ENCODE data around the gene RRBP1.
"Not testable (repeated sequence)": the region's sequence is repeated elsewhere in the genome, so short reads cannot be mapped to it uniquely, and the experiment has no call there.

Gene RRBP1

DNA sequence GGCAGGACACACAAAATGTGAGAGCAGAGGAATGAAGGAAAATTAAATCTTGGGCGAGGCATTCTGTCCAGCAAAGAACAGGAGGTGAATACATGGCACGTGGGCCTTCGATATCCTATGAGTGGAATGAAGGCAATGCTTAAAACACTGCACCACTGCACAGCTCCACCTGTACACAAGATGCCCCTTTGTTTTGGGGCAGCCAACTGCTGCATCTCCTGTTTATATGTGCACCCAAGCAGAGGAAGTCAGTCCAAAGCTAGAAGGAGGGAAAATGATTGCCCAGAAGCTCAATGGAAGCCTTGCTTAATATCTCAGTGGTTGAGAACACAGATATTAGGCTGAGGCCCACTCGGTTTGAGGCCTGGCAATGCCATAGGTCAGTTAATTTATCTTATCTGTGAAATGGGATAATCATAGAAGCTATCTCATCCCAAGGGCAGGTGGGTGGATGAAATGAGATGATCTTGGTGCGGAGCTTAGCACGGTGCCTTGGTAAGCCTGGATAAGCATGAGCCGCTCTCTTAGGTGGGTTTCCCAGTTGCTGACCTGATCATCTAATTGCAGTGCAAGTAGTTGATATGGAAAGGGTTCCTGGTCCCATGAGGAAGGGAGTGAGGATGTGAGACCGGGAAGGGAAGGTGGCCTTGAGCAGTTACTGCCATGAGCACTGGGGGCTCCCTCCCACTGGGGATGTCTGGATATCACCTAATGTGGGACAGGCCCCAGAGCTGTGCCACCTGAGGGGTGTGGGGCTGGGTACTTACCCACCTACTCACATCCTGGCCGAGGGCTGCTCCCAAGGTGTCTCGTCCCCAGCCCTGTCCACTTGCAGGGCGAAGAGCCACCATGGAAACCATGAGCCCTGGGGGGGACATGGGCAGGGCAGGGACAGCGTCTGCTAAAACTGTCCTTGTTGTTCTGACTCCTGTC, 27.6 kb upstream of the RRBP1 start:
- no peak for DNase-seq

DNA sequence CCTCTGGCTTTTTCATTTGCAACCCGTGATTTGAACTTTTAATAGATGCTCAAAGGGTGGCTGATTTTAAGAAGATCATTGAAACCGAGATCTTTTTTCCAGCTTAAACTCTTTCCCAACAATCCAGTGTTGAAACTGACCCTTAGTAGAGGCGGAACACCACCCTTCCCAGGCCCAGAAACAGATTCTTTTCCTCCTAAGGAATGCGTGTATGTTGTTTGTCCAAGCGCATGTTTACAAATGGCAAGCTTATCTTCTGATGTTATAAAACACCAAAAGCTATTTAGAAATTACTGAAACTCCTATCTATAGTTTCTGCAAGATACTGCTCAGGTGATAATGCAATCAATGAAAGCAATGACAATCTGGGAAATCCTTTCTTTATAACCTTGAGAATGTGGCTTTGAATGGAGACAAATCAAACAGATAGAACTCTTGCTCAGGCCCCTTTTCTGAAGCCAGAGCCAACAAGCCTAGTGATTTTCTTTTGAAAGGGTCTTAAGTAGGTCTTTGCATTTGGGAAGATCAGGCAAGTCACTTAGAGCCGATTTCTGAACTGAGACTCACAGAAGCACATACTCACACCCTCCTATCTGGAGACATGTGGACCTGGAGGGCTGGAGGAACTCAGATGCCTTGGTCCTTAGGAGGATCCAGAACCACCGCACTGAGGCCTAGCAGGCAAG, 26.8 kb upstream of the RRBP1 start:
- no peak for DNase-seq

DNA sequence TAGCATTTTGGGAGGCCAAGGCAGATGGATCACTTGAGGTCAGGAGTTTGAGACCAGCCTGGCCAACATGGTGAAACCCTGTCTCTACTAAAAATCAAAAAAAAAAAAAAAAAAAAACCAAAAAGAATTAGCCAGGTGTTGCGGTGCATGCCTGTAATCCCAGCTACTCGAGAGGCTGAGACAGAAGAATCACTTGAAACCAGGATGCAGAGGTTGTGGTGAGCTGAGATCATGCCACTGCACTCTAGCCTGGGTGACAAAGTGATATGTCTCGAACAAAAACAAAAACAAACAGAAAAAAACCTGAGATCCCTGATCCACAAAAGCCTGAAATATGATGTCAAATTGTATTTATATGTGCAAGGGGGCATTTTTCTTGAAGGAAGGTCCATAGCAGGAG, 25.9 kb upstream of the RRBP1 start:
- not testable (repeated sequence) for DNase-seq

DNA sequence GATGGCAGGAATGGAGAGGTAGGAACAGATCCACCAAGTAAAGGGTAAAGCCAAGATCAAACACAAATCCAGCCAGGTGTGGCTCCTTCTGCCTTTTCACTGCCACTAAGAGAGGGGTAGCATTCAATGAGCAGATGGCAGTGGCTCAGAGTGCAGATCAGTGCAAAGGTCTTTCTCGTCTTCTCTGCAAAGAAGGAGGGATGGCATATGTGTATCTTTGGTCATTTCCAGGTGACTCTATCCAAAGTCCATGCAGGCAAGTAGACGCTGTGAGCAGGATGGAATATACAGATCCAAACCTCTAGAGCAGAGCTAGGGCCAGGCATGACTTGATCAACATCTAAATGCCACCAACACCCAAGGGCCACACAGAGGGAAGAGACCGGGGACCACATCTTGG, 24.6 kb upstream of the RRBP1 start:
- no peak for DNase-seq

DNA sequence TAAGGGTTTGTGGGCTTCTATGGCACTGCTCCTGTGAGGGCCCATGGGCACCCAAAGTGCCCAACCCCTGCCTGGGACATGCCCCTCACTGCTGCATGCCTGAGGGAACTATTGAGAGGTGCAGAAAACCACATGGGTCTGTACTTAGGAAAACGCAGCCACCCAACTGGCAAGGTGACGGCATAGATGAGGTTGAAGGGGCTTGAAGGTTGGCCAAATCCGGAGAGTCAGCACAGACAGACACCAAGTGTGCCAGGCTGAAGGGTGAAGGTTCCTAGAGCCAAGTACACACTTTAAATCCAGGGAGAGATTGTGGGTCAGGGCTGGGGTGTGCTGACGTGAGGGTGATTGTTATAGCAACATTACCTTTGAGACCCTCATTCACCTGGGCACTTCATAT, 23.9 kb upstream of the RRBP1 start:
- DNase-seq = no peak

DNA sequence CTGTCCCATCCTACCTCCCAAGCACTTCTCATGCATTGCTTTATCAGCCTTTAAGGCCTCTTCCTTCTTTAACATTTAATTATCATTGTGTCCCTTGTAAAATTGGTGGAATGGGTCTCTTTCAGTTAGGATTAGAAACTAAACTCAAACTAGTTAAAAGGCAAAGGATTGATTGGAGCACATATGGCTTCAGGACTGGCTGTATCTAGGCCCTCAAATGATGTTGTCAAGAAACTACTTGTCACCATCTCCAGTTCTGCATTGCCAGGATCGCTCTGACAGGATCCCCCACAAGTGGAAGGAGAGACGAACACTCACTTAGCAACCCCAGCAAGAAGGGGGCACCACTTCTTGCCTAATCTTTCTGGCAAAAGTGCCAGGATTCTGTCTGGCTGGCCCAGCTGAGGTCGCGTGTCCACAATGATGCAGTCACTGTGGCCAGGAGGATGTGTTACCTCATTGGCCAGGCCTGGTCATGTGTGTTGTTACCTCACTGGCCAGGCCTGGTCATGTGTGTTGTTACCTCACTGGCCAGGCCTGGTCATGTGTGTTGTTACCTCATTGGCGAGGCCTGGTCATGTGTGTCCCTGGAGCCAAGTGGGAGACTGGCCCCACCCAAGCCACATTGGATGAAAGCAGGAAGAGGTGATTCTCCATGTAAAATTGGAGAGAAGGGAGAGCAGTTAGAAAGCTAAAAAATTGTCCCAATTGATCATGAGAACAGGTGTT, 22.7 kb upstream of the RRBP1 start:
- no peak for DNase-seq

DNA sequence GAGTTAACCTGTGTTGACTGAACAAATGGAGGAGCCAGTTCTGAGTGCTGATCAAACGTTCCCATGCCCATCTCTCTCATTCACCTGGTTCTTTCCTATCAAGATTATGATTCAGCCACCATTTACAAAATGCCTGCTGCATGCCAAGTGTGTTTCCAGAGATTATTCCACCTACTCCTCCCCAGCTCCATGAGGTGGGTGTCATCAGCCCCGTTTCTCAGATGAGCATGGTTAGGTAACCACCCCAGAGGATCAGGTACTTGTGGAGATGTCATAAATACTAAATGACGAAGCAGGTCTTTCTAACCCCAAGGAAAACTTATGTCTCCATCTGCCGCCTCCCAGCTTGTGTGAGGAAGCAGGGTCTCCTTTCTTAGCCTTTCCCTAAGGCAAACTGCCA, 19.8 kb upstream of the RRBP1 start:
- no peak for DNase-seq

DNA sequence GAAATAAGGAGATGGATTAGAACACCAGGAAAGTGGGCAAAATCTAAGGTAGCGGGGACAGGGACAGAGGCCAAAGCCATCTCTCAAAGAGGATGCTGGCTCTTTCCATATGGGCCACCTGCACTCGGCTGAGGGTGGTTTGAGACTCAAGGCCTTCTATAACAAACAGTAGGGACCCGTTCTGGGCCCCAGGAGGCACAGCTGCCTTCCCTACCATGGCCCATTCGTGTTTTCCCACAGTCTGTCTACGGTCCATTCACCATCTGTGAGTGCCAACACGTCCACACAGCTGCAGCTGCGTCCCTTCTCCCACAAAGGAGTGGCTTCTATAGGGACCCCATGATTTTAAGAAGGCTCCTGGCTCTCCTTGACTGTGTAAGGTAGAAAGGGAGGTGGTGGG, 18.6 kb upstream of the RRBP1 start:
- no peak for DNase-seq

DNA sequence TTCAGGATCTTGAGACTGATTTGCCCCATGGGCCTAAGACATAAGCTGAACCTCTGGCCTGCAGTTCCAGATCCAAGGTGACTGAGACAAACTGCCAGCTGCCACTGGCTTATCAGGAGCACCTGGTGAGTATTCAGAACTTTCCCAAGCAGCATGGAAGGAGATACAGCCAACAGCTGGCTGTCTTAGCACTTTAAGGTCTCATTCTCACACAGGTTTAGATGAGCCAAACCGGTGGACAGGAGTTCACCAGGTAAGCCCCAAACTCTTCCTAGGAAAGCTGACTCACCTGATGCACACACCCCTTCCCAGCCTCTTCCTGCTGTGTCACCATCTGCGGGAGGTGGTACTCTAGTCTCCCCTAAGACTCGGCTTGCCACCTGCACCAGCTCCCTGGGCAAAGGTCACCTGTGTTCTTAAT, 17.9 kb upstream of the RRBP1 start, which contains the start of gene BANF2:
Gene BANF2, plus strand, starts transcription at position 36 of the 421 bp plus-strand sequence. CDS start 25,060 bp downstream, outside the sequence.
- DNase-seq = no peak

DNA sequence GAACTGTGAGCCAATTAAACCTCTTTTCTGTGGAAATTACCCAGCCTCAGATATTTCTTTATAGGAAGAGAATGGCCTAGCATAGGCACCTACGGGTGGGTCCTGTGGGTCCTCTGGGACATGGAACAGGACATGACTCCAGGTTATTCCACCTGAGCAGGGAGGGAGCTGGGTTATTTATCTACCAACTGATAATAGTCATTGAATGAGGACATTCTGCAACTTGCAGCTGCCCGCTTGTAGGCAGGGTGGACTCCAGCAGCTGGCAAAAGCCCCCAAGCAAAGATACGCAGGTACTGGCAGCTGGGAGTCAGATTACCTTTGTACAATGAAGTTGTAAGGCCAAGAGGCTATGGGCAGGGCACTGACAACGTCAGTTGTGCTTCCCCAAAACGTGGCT, 16.3 kb upstream of the RRBP1 start:
- DNase-seq = no peak

DNA sequence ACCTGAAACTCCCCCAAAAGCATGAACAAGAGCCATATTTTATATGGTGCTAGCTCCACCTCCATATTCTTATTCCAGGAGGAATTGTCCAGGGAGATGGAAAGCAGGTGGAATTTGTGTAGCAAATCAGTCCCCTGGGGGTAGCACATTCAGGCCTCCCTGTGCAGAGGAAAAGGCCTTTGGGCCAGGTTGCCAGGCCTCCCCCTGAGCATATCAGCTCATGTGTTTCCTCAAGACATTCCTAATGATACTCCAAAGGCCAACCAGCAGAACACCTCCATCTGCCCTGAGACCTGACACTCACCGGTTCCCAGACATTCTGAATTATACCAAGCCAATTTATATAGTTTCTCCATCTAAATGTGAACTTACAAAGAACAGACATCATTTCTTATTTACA, 15.1 kb upstream of the RRBP1 start:
- no peak for DNase-seq

DNA sequence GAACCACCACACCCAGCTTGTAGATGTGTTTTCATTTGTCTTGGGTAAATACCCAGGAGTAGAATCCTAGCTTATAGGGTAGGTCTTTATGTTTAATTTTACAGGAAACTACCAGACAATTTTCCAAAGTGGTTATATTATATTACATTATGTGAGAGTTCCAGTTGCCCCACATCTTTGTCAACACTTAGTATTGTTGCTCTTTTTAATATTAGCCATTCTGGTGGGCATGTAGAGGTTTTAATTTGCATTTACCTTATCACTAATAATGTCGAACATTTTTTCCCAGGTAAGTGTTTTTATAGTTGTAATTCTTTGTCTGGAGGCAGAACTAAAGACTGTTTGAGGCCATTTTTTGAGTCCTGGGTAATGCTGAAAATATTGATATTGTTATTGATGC, 14.2 kb upstream of the RRBP1 start:
- no peak for DNase-seq

DNA sequence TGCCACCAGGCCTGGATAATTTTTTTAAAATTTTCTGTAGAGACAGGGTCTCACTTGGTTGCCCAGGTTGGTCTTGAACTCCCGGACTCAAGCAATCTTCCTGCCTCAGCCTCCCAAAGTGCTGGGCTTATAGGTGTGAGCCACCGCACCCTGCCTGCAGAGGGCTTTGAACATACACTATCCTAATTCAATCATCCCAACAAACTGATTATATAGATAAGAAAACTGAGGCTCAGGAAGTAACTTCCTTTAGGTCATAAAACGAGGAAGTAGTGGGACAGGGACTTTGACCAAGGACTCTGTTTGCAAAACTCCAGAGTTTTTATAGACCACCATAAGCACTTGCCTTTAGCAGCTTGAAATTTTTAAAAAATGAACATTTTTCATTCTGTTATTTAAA, 12.7 kb upstream of the RRBP1 start:
- no peak for DNase-seq

DNA sequence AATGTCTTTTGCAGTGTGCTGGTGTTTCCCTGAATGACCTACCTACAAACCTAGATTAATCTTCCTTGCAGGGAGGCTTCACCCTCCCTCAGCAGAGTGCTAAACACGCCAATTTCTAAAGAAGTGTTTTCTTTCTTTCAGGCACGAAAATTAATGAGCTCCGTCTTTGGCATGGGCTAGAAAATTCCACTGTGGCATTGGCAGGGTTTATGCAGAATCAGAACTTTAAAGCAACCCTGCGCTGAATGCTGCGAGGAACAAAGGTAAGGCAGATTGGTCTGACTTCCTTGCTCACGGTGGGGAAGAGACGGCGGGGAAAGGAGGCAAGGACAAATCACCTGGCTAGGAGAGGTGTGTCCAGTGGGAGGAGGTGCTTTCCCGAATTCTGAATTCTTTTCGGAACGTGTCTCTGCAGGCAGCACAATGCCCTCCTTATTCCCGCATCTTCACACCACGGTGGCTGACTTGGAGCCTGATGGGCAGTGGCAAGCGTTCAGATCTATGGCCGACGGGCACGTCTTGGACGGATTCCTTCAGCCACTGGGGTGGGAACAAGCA, 11.5 kb upstream of the RRBP1 start:
- no peak for DNase-seq

DNA sequence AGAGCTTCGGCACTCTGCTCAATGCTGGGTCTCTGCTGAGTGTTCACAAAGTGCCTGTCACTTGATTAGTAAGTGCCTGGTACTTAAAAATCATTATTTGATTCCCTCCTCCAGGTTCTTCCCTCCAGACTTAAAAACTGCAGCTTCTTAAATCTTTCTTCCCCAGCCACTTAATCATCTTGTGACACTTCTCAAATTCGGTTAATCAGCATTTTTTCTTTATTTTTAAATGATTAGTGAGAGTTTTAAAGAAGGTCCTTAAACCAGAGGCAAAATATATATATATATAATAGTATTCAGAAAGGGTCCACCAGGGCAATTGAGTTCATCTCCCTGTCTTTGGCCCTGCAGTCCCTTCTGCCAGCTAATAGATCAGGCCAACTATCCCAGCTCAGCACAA, 9.7 kb upstream of the RRBP1 start:
- no peak for DNase-seq

DNA sequence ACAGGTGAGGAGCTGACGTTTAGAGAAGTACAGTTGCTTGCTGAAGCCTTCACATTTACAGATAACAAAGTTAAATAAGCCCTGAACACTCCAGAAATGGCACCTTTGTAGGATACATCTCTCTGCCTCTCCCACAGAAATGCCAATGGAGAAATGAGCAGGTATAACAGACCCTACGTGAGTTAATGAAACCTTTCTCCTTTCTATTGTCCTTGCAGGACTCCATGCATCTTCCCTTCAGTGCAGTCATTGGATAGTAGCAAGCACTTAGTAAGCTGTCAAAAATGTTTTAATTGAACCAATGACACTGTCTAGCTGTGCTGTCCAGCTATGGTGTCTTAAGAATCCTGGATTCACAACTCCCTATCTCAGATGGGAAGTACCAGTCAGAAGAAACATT, 8.1 kb upstream of the RRBP1 start:
- no peak for DNase-seq

DNA sequence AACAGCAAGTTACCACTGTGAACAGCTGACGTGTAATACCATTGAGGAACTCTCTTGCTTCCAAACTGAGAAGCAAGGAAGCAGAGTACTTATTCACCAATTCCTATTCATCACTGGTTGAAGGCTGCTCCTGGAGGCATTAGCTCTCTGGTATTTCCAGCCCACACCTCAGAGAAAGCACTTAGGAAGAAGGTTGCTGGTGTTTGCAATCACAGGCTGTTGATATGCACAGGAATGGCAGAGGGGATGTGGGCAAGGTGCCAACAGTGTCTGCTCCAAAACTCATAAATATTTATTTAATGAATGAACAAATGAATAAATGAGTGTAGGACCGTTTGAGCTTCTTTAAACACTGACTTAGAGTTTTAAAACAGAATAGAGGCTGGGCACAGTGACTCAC, 6.9 kb upstream of the RRBP1 start:
- DNase-seq = no peak

DNA sequence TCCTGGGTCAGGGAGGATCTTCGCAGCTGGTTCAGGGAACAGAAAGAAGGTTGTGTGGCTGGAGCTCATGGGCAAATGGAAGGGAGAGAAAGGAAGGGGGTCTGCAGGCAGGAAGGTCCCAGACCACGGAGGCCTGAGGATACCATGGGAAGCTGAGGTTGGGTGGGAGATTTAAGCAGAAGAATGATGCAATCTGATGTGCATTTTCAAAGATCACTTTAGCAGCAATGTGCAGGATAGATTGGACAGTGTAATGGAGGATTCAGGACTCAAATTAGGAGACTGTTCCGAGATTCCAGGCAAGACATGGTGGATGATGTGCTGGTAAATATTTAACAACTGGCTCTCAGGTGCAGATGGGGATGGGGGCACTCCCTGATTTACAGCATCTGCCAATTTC, 5.8 kb upstream of the RRBP1 start:
- no peak for DNase-seq

DNA sequence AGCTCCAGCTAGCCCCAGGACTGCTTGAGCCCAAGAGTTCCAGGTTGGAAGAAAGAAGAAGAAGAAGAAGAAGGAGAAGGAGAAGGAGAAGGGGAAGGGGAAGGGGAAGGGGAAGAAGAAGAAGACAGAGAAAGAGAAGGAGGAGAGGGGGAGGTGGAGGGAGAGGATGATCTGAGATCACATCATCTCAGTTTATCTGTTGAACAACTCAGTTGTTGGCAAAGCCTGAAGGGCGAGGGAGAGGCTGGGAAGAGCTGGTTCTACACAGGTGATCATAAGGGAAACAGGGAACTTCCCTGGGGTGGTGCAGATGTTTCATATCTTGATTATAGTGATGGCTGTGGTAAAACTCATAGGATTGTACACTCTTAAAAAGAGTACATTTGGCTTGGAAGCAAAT, 3.1 kb upstream of the RRBP1 start:
- DNase-seq = no peak

DNA sequence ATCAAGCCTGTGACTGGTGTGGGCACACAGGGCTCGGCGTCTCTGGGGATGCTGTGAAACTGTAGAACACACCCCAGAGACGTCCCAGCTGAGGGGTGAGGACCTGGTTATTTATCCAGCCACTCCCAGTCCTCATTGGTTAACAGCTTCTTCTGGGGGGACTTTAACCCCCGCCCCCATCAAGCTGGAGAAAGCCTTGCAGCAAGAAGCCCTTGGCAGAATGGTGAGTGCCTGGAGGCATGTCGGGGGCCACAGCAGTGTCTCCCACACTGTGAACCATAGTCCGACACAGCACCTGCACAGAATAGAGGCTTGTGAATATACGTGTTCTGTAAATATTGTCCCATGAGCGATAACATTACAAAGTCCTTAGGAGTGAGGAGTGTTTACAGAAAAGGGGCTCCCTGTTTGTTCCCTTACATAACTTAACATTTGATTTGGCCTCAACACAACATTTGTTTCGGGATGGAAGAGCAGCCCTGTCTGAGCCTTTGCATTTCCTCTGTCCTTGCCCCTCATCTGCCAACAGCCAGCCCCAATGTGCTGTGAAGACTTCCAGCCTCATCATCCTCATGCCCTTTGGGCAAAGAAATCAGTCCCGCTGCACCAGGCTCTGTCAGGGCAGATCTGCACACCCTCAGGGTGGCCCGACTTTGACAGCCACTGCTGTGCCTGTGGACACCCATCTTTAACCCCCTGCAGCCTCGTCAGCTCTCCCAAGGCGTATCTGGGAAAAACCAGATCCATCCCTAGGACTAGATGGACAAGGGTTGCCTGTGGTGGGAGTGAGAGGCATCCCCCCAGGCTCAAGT, 2.2 kb upstream of the RRBP1 start:
- DNase-seq = no peak

DNA sequence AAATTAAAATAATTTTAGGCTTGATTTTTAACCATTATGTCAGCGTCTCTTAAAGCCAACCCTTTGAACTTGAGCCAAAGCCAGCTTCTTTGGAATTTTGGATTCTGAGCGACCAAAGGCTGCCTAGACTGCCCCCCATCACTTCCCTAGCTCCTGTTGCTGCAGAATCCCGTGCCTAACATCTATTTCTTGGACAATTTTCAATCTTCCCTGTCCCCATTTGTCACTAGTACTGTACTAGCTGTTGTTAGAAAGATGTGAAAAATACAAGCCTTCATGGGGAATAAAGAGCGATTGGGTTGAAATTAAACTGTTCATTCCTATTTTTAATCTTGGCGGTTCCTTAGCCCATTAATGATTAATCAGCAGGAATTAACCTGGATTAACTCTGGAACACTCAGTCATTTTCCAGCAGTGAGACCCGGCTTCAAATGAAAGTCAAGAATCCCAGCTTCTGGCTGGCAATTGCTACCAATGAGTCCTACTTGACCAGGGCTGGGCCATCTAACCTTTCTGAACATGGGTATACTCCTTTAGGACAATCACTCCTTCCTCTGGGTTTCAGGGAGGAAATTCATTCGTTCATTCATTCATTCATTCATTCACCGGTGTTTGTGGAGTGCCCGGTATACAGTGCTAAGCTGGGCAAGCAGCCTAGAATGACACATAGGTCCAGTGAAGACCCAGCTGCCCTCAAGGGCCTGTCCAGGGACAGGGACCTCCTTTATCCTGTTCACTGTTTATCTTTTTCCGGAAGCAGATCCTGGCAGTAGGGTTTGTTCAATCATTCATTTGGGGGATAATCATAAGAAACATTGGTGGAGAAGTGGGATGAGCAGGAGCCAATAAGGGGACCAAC, 1.4 kb upstream of the RRBP1 start:
- DNase-seq = no peak

DNA sequence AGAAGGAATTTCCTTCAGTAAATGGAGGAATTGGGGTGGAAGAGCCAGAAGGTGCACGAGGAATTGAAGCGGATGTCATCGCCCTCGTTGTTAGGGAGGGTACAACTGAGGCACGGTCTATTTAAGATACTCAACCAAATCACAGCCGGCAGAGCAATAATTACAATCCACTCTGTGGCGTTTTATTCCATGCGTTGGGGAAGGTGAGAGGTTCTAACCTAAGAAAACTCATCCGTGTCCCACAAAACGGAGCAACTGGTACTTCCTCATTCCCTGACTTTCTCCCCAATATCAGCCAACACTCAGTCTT, 802 bp upstream of the RRBP1 start:
- no peak for DNase-seq

Measured in CD4-positive, alpha-beta T cell treated with Interleukin-17A for 4 hours (primary cell).